Choroid plexus epithelial cell (primary cell): ENCODE data around the gene ADCY2.
A peak's percentile ranks its signal among the peaks of the same experiment; 100 is the strongest.

Experiments used
- DNase-seq: peaks from one replicate; pipeline ENCODE4 v3.0.0-alpha.2; 2010; ENCODE audit warnings: low read depth
- H3K4me3 ChIP-seq: 2 replicates; pipeline ENCODE4 v1.5.1; 2011; ENCODE audit warnings: low read depth, mild to moderate bottlenecking, control low read depth, low read length, moderate library complexity
- CTCF ChIP-seq: conservative IDR thresholded peaks from 2 replicates; pipeline ENCODE4 v1.5.1; 2011; ENCODE audit warnings: low read depth, mild to moderate bottlenecking, control low read depth, inconsistent platforms, low read length, moderate library complexity

ADCY2 gene

DNA sequence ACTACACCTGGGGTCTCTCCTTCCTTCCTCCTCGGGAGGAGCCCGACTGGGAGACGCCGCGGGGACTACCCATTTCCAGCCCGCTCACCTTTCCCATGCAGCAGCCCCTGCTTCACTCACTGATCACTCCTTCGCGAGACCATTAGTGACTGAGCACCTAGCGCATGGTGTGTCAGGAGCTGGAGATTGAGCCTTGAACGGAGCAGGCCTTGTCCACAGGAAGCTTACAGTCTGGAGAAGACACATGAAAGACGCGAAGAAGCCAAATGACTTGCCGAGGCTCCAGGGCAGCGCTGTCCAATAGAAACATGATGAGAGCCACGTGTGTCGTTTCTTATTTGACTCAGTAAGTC, 455.3 kb downstream of the ADCY2 start:
- TF ChIP-seq CTCF: no peak
- peak overlapping the region; percentile 65 for H3K4me3 ChIP-seq
- DNase-seq: no peak

DNA sequence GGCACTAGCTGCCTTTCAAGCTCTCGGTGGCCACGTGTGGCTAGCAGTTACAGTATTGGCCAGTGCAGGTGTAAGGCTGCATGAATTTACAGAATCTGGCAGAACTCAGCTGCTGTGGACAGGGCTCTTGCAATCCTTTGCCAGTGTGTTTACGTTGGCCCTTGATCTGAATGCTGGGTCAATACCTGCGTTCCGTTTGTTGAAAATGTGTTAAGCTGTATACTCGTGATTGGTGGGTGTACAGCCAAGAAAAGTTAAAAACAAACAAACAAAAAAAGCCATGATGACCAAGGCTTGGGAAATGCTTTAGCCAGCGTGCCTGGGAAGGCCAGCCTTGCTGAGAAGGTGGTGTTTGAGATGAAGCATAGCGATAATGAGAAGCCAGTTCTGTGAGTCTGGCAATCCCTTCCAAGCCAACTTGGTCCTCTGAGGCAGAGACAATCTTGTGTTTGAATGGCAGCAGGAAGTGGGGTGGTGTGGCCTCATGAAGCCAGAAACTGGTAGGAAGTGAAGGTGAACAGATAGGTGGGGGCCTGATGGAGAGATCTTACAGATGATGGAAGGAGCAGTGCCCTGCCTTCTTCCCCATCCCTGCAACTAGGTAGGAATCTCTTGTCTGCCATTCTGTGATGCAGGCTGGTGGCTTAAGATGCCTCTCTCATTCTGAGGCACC, 455.8 kb downstream of the ADCY2 start:
- no peak for DNase-seq
- H3K4me3 ChIP-seq: no peak overlapping the region
- no peak for TF ChIP-seq CTCF

DNA sequence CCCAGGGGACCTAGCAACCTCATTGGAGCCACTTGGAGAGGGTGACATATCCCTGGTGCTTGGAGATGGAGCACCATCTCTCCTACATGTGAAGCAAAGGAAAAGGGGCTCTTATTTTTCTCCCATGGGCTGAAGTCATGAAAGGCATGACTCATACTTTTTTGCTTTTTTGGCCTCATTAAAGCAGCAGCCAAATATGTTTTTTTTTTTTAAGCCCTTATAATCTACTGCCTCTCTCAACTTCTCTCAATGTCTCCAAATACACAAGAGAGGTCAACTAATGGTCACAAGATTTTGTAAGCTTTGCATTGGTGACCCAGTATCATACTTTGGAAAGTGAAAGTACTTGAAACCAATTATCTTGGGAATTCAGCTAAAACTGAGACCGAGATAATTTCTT, 456.6 kb downstream of the ADCY2 start:
- no peak for TF ChIP-seq CTCF
- H3K4me3 ChIP-seq: no peak overlapping the region
- peak; percentile 66 for DNase-seq

- no peak for TF ChIP-seq CTCF
- DNase-seq: no peak
- no peak overlapping the region for H3K4me3 ChIP-seq
Measured at GRCh38 chr5:7852988-7853387, 457.1 kb downstream of the ADCY2 start.

DNA sequence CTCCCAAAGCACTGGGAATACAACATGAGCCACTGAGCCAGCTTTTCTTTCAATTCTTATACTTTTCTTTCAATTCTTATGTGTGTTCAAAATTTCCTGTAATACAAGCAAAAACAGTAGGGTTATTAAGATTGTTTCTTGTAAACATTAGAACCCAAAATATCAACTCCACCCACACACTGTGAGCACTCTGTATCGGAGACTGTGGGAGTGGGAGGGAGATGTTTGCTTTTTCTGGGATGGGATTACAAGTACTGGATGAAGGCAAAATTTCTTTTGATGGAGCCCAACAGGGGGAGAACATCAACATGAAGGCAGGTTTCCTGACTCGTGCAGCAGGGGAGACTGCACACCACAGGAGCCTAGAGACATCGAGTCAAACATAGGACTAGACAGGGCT, 459.7 kb downstream of the ADCY2 start:
- H3K4me3 ChIP-seq: no peak overlapping the region
- no peak for TF ChIP-seq CTCF
- no peak for DNase-seq

GRCh38 chr5:7856855-7857254, 460.9 kb downstream of the ADCY2 start:
- DNase-seq: peak; percentile 79
- peak; percentile 90 for TF ChIP-seq CTCF

GRCh38 chr5:7857361-7857760, 461.4 kb downstream of the ADCY2 start:
- no peak for DNase-seq
- H3K4me3 ChIP-seq: no peak overlapping the region
- no peak for TF ChIP-seq CTCF

More at GRCh38 chr5:7856855-7857254, 460.9 kb downstream of the ADCY2 start:
- no peak overlapping the region for H3K4me3 ChIP-seq
